NCI-H2227 (cell line): Measurements from ENCODE around the gene RETREG1.
A peak's percentile ranks its signal among the peaks of the same experiment; 100 is the strongest.
"Not testable (repeated sequence)": the region's sequence is repeated elsewhere in the genome, so short reads cannot be mapped to it uniquely, and the experiment has no call there.

Experiments
- DNase-seq: peaks from one replicate; lab custom pipeline; 2025; ENCODE audit not compliant: unreplicated experiment; lab: John Stamatoyannopoulos, UW

The RETREG1 gene

GRCh38 chr5:16558984-16559629 is 57.7 kb downstream of the RETREG1 start:
- no peak for DNase-seq

GRCh38 chr5:16557477-16557876 is 59.3 kb downstream of the RETREG1 start:
- no peak for DNase-seq

DNA sequence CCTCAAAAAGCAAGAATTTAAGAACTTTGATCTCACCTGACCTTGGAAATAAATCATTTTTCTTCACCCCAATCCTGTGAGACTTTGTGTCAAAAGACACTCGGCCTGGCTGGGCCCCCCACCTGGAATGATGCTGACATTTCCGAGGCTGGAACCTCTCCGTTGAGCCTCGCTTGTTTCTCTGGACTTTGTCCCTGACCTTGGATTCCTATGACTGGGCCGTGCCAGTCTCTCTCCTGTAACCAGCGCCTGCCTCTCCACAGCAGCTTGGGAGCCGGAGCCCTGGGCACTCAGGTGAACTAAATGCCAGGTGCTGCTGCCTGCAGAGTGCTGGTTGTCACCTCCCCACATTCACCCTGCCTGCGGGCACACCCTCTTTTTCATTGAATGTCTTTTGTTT is 62.7 kb downstream of the RETREG1 start:
- no peak for DNase-seq

DNA sequence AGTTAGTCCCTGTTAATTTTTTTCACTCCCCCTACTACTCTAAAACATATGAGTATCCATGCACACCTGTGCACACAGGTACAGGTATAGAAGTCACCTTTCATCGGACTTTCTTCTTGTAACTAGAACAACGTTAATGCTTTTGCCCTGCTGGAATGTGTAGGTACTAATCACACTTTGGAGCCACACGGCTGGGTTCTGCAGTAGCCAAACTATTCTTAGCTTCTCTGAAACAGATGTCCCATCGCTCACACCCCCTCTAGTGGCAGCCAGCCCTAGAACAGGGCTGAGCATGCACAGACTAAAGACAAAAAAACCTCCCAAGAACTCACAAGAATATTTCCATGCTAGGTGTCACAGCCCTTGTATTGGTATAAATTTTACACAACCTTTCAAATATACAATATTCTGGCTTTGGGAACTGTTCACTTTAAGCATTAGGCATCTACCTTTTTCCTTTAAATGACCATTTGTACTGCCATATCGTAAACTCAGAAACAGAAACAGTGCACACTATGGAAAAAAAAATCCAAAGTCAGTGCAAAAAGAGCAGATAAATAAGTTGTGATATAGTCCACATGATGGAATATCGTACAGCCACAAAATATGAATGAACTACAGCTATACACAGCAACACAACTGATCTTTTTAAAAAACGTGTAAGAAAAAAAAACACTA is 64.0 kb downstream of the RETREG1 start:
- DNase-seq = peak; percentile 63

GRCh38 chr5:16551628-16552027 is 65.2 kb downstream of the RETREG1 start:
- DNase-seq = no peak

GRCh38 chr5:16550316-16550952 is 66.4 kb downstream of the RETREG1 start:
- DNase-seq = peak; percentile 38

- no peak for DNase-seq
These were observed 67.1 kb downstream of the RETREG1 start for GRCh38 chr5:16549491-16550206.

DNA sequence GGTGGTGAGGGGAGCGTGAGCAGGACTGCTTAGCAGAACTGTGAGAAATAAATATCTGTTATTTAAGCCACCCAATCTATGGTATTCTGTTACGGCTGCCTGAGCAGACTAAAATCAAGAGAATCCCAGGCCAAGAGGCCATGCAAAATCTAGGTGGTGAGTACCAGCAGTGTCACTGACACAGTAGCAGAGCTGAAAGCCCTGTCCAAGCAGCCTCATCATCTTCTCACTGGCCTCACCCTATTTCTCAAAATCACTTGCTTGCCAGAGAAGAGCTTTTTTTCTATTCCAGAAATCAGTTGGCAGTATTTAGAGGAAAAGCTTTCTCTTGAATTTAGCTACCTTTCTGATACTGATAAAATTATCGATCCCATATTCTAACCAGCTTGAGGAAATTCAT is 68.0 kb downstream of the RETREG1 start:
- DNase-seq = no peak

GRCh38 chr5:16548115-16548514 is 68.7 kb downstream of the RETREG1 start:
- DNase-seq = no peak

DNA sequence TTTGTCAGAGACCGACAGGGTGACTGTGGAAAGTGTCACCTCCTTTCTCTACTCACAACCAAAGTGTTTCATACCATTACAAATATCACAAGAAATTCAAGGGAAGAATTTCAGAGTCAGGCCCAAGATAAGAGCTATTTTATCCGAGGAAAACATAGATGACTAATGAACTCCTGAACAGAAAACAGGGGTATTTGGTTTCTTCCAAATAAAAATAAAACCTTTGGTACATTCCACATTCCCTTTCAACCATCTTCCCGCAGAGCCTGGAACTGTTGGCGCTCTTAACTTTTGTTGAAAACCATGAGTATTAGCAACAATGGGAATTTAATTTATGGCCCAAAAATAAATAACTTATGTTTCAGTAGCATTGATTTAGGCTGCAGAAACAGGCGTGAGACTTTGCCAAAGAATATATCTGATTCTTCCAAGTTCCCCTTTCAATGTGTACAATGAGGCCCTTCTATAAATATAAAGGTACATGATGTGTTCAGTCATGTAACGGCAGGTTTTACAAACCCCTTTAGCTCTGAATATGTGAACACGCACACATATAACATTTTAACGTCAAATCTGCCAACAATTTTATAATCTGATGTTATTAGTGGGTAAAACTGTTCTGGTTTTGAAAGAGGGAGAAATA is 69.5 kb downstream of the RETREG1 start:
- DNase-seq = no peak

DNA sequence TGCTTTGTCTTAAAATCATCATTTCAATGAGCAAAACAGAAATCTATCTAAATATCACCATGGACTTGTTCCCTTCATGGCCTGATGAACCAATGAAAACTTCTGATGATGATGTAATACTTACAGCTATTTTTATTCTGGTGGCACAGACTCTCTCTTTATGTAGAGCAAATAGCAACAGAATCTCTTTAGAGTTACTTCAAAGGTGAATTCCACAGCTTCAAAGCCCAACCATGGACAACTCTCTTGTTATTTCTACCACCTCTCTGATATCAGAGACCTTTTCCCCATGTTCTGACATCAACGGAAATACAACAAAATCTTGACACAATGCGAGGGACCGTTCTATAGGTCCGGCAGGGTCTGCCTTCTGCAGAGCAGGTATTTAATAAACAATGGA is 70.1 kb downstream of the RETREG1 start:
- DNase-seq = no peak

DNA sequence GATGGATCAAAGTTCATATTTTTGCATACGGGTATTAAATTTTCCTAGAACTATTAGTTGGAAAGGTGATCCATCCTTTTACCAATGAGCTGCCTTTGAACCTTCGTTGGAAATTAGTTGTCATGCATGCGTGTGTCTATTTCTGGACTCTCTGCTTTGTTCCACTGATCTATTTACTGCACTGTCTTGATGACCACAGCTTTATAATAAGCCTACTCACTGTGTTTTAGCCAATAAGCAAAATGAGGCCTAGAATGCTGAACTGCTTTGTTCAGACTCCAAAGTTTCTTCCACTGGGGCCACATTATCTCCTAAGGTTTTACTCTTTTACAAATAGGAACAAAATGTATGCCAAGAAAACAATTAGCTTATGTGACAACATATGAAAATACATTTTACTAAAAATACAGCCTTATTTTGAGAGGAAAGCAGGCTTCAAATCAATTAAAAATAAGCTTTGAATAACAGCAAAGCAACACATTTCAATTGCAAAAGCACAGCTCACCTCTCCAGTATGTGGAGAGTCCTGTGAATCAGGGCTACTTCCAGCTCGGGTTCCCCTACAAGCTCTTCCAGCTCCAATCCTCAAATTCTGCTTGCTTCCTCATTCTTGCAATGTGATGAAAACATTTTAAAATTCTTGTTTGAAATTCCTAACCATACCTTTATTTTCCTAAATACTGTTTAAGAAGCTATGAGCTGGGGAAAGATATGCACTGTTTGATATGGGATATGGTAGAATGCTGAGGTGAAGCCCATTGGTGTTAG is 72.0 kb downstream of the RETREG1 start:
- no peak for DNase-seq

DNA sequence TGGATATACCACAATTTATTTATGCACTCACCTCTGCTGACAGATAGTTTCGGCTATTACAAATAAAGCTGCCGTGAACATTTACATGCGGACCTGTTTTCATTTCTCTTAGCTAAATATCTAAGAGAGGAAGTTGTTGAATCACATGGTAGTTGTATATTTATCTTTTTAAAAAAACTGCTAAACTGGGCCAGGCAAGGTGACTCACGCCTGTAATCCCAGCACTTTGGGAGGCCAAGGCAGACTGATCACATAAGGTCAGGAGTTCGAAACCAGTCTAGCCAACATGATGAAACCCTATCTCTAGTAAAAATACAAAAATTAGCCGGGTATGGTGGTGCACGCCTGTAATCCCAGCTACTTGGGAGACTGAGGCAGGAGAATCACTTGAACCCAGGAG is 73.6 kb downstream of the RETREG1 start:
- not testable (repeated sequence) for DNase-seq

DNA sequence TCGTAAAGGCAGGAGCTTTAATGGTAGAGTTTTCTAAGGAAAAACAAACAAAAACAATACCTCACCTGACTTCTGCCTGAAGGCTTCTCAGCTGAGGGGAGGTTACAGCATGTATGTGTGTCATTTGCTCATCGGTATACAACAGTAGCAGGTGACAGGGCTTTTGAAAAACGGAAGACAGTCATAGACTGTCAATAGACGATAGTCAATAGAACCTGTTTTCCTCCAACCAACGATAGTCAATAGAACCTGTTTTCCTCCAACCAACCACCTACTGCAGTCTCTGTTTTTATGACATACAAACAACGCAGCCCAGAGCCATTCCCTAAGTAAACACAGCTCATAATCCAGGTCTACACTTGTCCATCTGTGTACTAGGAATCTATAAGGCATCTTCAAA is 74.6 kb downstream of the RETREG1 start:
- no peak for DNase-seq

DNA sequence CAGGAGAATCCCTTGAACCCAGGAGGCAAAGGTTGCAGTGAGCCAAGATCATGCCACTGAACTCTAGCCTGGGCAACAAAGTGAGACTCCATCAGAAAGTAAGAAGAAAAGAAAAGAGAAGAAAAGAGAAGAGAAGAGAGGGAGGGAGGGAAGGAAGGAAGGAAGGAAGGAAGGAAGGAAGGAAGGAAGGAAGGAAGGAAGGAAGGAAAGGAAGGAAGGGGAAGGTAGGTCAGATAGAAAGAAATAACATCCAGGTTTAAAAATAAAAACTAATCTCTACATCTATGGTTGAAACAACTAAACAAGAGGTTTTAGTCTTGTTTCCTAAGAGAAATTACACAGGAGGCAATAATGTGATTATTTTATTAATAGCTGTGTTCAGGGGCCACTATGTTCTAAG is 75.2 kb downstream of the RETREG1 start:
- DNase-seq = not testable (repeated sequence)

DNA sequence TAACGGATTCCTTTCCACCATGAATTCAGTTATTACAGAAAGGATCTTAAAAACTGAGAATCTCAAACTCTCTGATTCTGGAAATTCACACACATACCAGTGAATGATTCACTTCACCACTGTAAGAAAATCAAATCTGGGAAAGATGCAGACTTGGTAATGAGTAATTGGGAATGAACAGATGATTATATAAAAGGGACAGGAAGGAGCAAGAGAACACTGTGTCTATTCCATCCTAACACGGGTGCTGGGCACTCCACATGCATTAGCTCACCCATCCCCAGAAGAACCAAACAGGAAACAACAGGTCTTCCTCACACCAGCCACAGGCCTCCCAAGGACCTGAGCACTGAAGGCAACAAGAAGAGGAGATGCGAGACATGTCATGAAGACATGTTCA is 76.4 kb downstream of the RETREG1 start:
- no peak for DNase-seq

DNA sequence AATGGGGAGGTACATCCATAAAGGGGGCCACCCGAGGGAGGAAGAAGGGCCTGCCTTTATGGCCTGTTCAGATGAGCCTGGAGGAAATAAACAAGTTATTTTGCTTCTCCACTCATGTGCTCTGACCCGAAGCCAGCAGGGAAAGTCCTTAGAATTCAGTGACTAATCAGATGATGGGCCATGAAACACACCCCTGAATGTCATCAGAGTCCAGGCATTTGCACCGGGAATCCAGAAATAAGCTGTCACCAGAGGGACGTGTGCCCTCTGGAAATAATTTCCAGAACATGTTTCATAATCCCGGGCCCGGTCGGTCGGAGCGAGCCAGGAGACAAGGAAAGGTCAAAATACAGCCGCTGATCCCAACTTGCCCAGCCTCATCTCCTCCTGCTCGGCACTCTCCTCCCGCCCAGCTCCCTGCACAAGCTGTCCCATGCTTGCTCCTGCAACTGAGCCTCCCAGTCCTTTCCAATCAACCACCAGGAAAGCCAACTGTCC is 77.6 kb downstream of the RETREG1 start:
- DNase-seq = no peak

- no peak for DNase-seq
These were observed 78.8 kb downstream of the RETREG1 start for GRCh38 chr5:16538006-16538405.

DNA sequence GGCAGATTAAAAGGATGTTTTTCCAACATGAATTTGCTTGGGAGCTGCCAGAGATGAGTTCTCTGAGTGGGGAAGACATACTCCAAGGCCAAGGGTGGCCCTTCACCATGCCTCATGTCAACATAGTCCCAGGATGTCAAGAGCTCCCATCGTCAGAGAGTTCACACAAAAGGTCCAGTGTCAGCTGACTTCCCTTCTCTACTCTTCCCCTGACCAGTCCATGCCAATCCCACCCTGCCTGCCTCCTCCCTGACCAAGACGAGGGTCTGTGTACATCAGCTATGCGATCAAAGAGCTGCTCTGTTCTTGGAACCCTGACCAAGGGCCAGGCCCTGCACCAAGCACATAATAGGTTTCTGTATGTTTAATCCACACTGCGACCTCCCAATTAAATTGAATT is 80.0 kb downstream of the RETREG1 start:
- no peak for DNase-seq

DNA sequence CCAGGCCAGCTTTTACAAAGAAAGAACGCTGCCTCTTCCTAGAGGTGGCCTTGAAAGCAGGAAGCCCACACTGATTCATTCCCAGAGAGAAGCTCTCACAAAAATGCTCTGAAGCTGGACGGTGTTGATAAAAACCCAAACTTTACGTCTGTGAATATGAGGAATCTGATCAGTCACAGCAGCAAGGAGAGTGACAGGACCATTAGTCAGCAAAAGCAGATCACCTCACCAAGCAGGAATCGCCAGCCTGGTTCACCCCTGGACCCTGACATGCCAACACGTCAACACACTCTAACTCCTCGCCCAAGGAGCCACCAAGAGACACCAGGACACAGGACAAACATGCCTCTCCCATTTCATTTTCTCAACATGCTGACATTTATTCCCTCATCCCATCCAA is 80.6 kb downstream of the RETREG1 start:
- DNase-seq = no peak
